HG02973 (cell line): ENCODE measurements around the gene CTNNA2.

Experiments
- ATAC-seq: cut with Tn5 transposase; IDR thresholded peaks from one replicate; pipeline ENCODE4 v1.9.1; 2021; ENCODE audit warnings: moderate library complexity; ENCODE audit not compliant: unreplicated experiment

CTNNA2 gene

GRCh38 chr2:79611448-79612016 lies 98.7 kb downstream of the CTNNA2 start:
- ATAC-seq: no peak

GRCh38 chr2:79612999-79613398 lies 100.1 kb downstream of the CTNNA2 start:
- no peak for ATAC-seq

GRCh38 chr2:79619442-79619841 lies 106.6 kb downstream of the CTNNA2 start:
- ATAC-seq: no peak

- no peak for ATAC-seq
These were observed 107.1 kb downstream of the CTNNA2 start for GRCh38 chr2:79619976-79620375.

GRCh38 chr2:79620679-79621078 lies 107.8 kb downstream of the CTNNA2 start:
- ATAC-seq: no peak

- no peak for ATAC-seq
These were observed 108.4 kb downstream of the CTNNA2 start for GRCh38 chr2:79621252-79621651.

GRCh38 chr2:79621755-79622154 lies 108.9 kb downstream of the CTNNA2 start:
- no peak for ATAC-seq

- no peak for ATAC-seq
These were observed 109.7 kb downstream of the CTNNA2 start for GRCh38 chr2:79622508-79622907.

GRCh38 chr2:79627237-79627636 lies 114.4 kb downstream of the CTNNA2 start:
- ATAC-seq: no peak

- no peak for ATAC-seq
These were observed 117.2 kb downstream of the CTNNA2 start for GRCh38 chr2:79630060-79630459.

- ATAC-seq: no peak
These were observed 118.2 kb downstream of the CTNNA2 start for GRCh38 chr2:79630972-79631557.

- no peak for ATAC-seq
These were observed 125.6 kb downstream of the CTNNA2 start for GRCh38 chr2:79638410-79638809.

GRCh38 chr2:79638954-79639353 lies 126.1 kb downstream of the CTNNA2 start:
- no peak for ATAC-seq

- no peak for ATAC-seq
These were observed 127.2 kb downstream of the CTNNA2 start for GRCh38 chr2:79640001-79640400.

GRCh38 chr2:79649531-79649930 lies 136.7 kb downstream of the CTNNA2 start:
- ATAC-seq: no peak

GRCh38 chr2:79660557-79660956 lies 147.7 kb downstream of the CTNNA2 start:
- no peak for ATAC-seq

- ATAC-seq: no peak
These were observed 152.2 kb downstream of the CTNNA2 start for GRCh38 chr2:79665091-79665490.

GRCh38 chr2:79666430-79666829 lies 153.6 kb downstream of the CTNNA2 start:
- no peak for ATAC-seq

GRCh38 chr2:79669714-79670113 lies 156.9 kb downstream of the CTNNA2 start:
- ATAC-seq: no peak

GRCh38 chr2:79670198-79670597 lies 157.3 kb downstream of the CTNNA2 start:
- no peak for ATAC-seq

GRCh38 chr2:79686884-79687283 lies 174.0 kb downstream of the CTNNA2 start:
- ATAC-seq: no peak

- no peak for ATAC-seq
These were observed 182.4 kb downstream of the CTNNA2 start for GRCh38 chr2:79695248-79695647.

- ATAC-seq: no peak
These were observed 184.3 kb downstream of the CTNNA2 start for GRCh38 chr2:79697200-79697599.
